ENCODE measurements around the gene DCD. TPM values are rescaled to one million over a fixed set of nuclear protein-coding genes. Genes with fewer than 3 reads are reported as not detected.
"Not testable (repeated sequence)": the region's sequence is repeated elsewhere in the genome, so short reads cannot be mapped to it uniquely, and the experiment has no call there.

Gene DCD
- total RNA-seq, 2 donors from 2014 or later: not detected

DNA sequence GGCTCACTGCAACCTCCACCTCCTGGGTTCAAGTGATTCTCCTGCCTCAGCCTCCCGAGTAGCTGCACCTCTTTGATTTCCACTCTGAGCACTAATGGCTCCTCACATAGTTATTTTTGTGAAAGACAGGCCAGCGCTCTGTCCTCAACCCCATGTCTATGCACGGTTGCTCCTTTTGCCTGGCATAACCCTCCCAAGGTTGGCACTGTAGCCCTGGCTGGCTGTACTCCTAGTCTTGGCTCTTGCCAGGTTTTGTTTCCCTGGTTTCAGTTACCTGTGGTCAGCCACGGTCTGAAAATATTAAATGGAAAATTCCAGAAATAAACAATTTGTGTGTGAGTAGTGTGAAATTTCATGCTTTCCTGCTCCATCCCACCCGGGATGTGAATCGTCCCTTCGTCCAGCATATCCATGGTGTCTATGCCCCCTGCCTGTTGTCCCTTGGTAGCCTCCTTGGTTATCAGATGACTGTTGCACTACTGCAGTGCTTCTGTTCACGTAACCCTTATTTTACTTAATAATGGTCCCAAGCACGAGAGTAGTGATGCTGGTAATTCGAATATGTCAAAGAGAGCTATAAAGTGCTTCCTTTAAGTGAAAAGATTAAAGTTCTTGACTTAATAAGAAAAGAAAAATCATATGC, 12.3 kb upstream of the DCD start:
- Mint-ChIP-seq H3K36me3 (no peaks in the 10 kb centered on the region), H3K9me3 (no peaks in the 10 kb centered on the region), H3K27ac (no peak overlapping the region)
- no peak for DNase-seq (ENCODE audit: low spot score in 2 of 2)
- ATAC-seq: no peak

DNA sequence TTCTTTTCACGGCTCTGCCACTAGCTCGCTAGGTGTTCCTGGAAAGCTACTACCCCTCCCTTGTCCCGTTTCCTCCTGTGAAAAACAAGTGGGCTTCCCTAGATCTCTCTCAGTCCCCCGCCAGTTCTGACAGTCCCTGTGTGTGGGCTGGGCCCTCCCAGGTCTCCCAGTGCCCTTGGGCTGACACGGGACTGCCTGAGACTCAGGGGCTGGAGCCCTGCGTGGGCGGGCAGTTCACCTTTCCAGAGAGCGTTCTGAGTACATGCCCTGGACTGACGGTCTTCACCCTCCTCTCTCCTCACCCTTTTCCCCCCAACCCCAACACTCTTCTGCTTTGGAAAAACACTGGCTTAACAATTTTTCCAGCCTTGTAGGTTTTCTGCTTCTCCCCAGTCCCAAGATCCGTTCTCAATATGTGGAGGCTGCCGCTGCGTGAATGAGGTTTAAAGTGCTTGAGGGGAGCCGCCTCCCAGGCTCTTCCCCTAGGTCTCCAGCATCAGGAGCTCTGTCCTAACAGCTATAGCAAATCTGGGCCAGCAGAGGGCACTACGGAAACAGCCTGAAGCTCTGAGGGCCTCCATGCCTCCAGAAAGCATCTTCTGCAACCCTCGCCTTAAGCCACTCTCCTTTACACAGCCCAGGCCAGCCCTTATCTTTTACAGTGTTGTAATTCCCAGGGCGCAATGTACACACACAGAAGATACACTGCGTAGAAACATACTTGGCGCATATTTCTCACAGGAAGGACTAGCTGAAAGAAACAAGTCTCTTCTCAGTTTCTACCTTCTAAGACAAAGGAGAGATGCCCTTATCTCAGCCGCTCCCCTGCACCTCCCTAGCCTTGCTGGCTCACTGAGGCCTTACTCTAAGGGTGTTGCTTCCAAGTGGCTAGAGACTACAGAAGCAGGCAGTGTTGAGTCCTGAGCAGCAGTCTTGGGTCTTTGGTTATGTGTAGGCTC, 10.4 kb upstream of the DCD start:
- Mint-ChIP-seq H3K9me3 (no peaks in the 10 kb centered on the region), H3K36me3 (no peaks in the 10 kb centered on the region), H3K27ac (no peak overlapping the region)
- peak in 1 of 2 donors; percentile 62 for DNase-seq (ENCODE audit: low spot score in 2 of 2)
- peak; percentile 59 to 64 for ATAC-seq

DNA sequence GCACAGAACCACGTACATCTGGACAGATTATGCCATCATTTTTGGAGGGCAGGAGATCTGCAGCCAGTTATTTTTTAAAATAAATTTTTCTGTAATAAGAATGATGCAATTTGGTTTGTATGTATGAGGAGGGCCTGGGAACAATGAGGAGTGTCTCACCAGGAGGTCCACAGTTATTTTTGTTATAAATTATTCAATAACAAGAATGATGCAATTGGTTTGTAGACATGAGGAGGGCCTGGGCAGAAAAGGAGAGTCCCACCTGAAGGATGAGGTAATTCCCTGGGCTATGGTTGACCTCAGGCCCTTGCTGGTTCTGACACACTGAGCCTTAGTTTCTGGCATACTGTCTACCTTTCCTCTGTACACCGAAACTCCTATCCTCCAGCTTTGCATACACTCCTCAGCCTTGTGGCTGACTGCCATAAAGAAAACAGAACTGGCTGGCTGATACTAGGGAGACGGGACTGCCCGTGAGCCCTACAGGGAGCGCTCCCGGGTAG, 9.0 kb upstream of the DCD start:
- no peak overlapping the region for H3K27ac Mint-ChIP-seq
- no peaks in the 10 kb centered on the region for H3K36me3 Mint-ChIP-seq
- ATAC-seq: no peak
- H3K9me3 Mint-ChIP-seq: no peaks in the 10 kb centered on the region
- DNase-seq (ENCODE audit: low spot score in 2 of 2): no peak

DNA sequence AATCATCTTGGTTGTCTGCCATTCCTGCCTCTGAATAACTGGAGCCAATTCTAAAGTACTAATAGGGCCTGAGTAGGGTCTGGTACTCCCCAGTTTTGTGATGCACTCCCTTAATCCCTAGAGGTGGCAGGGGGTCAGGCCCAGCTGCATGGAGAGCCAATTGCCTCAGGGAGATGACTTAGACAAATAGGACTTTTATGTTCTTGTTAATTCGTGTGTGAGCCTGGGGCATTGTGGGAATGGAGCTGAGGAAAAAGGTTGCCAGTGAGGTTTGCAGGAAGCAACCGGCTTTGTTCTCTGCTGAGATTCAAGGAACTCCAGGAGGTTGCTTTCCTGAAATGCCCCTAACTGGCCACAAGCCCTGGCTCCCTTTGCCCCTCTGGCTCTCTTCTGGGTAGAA, 6.8 kb upstream of the DCD start:
- Mint-ChIP-seq H3K36me3 (no peaks in the 10 kb centered on the region), H3K27ac (no peak overlapping the region), H3K9me3 (no peaks in the 10 kb centered on the region)
- ATAC-seq (no peak), DNase-seq (ENCODE audit: low spot score in 2 of 2) (no peak)

DNA sequence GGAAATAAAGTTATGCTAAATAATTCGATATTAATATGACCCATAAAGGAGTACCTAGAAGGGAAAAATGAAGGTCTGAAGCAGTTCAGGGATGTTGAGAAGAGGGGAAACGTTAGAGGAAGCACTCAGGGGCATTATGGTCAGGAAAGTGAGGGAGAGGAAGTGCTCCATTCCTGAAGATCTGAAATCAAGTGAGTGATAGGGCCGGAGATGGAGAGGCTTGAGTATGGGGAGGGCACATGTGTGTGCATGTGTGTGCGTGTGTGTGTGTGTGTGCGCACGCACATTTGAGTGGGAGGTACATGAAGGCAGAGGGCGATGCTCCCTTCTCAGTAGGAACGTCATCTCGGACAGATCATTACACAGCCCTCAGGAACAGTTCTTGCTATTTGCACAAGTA, 4.9 kb upstream of the DCD start:
- ATAC-seq: no peak
- no peak overlapping the region for H3K27ac Mint-ChIP-seq
- H3K9me3 Mint-ChIP-seq: no peaks in the 10 kb centered on the region
- DNase-seq (ENCODE audit: low spot score in 2 of 2): no peak
- no peaks in the 10 kb centered on the region for H3K36me3 Mint-ChIP-seq

DNA sequence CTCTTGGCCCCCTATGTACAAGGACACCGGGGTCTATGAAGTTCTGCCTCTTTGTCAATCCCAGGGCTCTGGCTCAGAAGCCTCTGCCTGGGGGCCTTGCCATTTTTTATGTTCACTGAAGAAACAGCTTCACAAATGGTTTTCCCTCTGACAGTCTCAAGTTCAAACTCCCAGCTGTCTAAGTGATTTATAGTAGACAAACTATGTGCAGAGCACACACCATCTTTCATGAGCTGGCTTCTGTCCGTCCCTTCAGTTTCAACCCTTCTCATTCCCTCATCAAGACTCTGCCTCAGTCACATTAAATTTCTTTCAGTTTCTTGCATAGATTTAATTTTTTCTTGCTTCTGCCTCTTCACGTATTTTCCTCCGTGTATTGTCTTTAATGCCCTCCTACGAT, 2.7 kb upstream of the DCD start:
- Mint-ChIP-seq H3K9me3 (no peaks in the 10 kb centered on the region), H3K27ac (no peak overlapping the region), H3K36me3 (no peaks in the 10 kb centered on the region)
- ATAC-seq: no peak
- no peak for DNase-seq (ENCODE audit: low spot score in 2 of 2)

DNA sequence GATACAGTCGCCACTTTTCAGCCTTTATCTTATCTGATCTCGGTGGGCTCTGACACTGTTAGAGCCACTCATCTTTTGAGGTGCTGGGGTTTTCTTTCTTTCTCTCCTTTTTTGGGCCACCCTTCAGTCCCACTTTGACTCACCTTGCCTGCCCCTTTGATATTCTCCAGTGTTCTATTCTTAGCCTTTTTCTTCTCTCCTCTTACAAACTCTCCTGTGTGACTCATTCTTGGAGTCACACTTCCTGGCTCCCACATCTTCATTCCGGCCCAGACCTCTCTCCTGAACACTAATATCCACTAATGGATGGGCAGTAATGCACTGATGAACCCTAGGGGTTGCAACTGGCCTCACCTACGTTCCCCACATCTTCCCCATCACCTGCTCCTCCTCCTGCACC, 2.2 kb upstream of the DCD start:
- Mint-ChIP-seq H3K27ac (no peak overlapping the region), H3K9me3 (no peaks in the 10 kb centered on the region), H3K36me3 (no peaks in the 10 kb centered on the region)
- no peak for DNase-seq (ENCODE audit: low spot score in 2 of 2)
- peak in 1 of 2 donors; percentile 74 for ATAC-seq

DNA sequence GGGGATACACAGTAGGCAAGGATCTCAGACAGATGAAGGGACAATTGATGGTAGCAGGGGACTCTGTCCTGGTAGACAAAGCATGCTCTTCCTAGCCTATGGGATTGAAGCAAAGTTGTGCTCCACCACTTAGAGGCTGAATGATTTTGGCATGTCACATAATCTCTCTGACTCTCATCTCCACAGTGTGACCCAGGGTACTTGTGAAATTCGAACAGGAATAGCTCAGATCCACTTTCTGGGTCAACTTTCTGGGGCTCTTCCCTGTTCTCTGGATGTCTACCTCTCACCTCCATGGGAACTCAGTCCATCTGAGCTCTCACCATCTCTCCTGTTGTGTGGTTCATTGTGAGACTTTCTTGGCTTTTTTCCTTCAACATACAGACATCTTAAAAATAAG, 1.7 kb upstream of the DCD start:
- no peak overlapping the region for H3K27ac Mint-ChIP-seq
- H3K36me3 Mint-ChIP-seq: no peaks in the 10 kb centered on the region
- DNase-seq (ENCODE audit: low spot score in 2 of 2) (no peak), ATAC-seq (no peak)
- H3K9me3 Mint-ChIP-seq: no peaks in the 10 kb centered on the region

GRCh38 chr12:54641554-54641953, 6.6 kb downstream of the DCD start:
- ATAC-seq: no peak
- Mint-ChIP-seq H3K36me3 (no peaks in the 10 kb centered on the region), H3K9me3 (no peaks in the 10 kb centered on the region), H3K27ac (no peak overlapping the region)
- DNase-seq (ENCODE audit: low spot score in 2 of 2): no peak

GRCh38 chr12:54641089-54641488, 7.1 kb downstream of the DCD start:
- DNase-seq (ENCODE audit: low spot score in 2 of 2) (no peak), ATAC-seq (no peak)
- no peaks in the 10 kb centered on the region for H3K36me3 Mint-ChIP-seq
- H3K27ac Mint-ChIP-seq: no peak overlapping the region
- H3K9me3 Mint-ChIP-seq: no peaks in the 10 kb centered on the region

DNA sequence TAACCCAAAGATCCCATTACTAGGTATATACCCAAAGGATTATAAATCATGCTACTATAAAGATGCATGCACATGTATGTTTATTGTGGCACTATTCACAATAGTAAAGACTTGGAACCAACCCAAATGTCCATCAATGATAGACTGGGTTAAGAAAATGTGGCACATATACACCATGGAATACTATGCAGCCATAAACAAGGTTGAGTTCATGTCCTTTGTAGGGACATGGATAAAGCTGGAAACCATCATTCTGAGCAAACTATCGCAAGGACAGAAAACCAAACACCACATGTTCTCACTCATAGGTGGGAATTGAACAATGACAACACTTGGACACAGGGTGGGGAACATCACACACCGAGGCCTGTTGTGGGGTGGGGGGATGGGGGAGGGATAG, 9.1 kb downstream of the DCD start:
- not testable (repeated sequence) for H3K36me3 Mint-ChIP-seq; H3K9me3 Mint-ChIP-seq; DNase-seq (ENCODE audit: low spot score in 2 of 2); H3K27ac Mint-ChIP-seq; ATAC-seq

- ATAC-seq (no peak), DNase-seq (ENCODE audit: low spot score in 2 of 2) (no peak)
- Mint-ChIP-seq H3K36me3 (no peaks in the 10 kb centered on the region), H3K27ac (peak within 1 kb of the TSS in 1 of 2 donors; percentile 52), H3K9me3 (no peaks in the 10 kb centered on the region)
Observed at GRCh38 chr12:54634795-54635194, 13.4 kb downstream of the DCD start, which contains the start of gene LACRT. TSS of gene LACRT (minus strand) at chr12:54634895. CDS start at chr12:54634841, 54 bp downstream.

- DNase-seq (ENCODE audit: low spot score in 2 of 2) (no peak), ATAC-seq (no peak)
- Mint-ChIP-seq H3K36me3 (peaks cover 1 to 6% of the 10 kb centered on the region in 2 donors), H3K27ac (no peak overlapping the region), H3K9me3 (peaks cover 4 to 5% of the 10 kb centered on the region in 2 donors)
Observed at GRCh38 chr12:54631988-54632728, 16.0 kb downstream of the DCD start.

DNA sequence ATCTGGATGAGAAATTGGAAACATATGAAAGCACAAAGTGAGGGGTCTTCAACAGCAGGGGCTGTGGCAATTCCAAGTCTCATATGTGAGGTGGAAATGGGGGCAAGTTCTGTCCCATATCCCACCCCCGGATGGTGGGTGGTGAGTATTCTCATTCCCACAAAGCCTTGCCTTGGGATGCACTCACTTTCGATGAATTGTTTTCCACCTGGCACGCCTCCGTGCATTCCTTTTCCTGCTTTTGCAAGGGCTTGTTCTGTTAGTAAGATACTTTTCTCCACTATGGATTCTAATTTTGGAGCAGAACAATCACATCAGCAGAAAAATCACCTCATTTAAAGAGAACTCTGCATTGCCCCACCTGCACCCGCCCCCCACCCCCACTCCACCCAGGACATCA, 16.6 kb downstream of the DCD start:
- peaks cover 4 to 12% of the 10 kb centered on the region in 2 donors for H3K9me3 Mint-ChIP-seq

GRCh38 chr12:54629925-54630324, 18.2 kb downstream of the DCD start:
- Mint-ChIP-seq H3K27ac (no peak overlapping the region), H3K9me3 (peaks cover 4 to 13% of the 10 kb centered on the region in 2 donors), H3K36me3 (peaks cover 10 to 13% of the 10 kb centered on the region in 2 donors)
- ATAC-seq (no peak), DNase-seq (ENCODE audit: low spot score in 2 of 2) (no peak)

More for the DNA sequence above, 16.6 kb downstream of the DCD start:
- no peak overlapping the region for H3K27ac Mint-ChIP-seq
- ATAC-seq: no peak
- H3K36me3 Mint-ChIP-seq: peaks cover 8 to 12% of the 10 kb centered on the region in 2 donors
- no peak for DNase-seq (ENCODE audit: low spot score in 2 of 2)

DNA sequence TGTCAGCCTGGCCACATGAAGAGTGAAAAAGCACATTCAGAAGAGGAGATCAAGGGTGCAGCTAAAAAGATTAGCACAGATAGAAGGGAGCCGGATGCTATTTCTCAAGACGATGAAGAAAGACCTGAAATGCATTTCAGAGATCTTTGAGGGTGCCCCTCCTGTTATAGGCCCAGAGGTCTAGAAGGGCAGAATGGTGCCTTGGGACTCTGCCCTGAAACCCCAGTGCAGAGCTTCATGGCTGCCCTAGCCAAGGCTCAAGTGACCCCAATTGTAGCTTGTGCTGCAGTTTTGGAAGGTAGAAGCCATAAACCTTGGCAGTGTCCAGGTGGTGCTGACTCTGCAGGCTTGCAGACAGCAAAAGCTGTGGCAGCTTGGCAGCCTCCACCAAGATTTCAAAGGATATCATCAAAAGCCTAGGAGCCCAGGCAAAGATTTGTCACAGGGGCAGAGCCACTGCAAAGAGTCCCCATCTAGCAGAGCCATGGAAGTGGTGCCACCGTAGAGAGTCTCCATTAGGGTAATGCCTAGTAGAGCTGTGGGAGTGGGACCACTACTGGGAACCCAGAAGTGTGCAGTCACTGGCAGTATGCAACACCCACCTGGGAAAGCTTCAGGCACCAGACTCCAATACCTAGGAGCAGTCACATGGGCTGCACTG, 19.8 kb downstream of the DCD start:
- DNase-seq (ENCODE audit: low spot score in 2 of 2): no peak
- Mint-ChIP-seq H3K9me3 (peaks cover 4 to 13% of the 10 kb centered on the region in 2 donors), H3K36me3 (peaks cover 10 to 13% of the 10 kb centered on the region in 2 donors), H3K27ac (no peak overlapping the region)
- ATAC-seq: no peak

All from activated naive CD4-positive, alpha-beta T cell treated with anti-CD3 and anti-CD28 coated beads, Interleukin-2, amount 50 U/mL, for 72 hours (primary cell).